Measurements from ENCODE around the gene LGALS13.

- TF ChIP-seq CTCF (IDR thresholded peaks at IDR 0.05; ENCODE audit: insufficient read depth, low read depth, low read length) (no peak), EZH2 (IDR thresholded peaks at IDR 0.05; ENCODE audit: insufficient read depth, low read length) (no peak)
These were observed 28.9 kb downstream of the LGALS13 start for GRCh38 chr19:39631178-39631577.
